SK-MEL-5 (cell line): Measurements from ENCODE around the gene AGAP1. TPM values are rescaled to one million over a fixed set of nuclear protein-coding genes. Genes with fewer than 3 reads are reported as not detected.

Experiments used
- DNase-seq: peaks from one replicate; pipeline ENCODE4 v3.0.0-alpha.2; 2016; ENCODE audit warnings: low read depth, low spot score
- in situ Hi-C: cut with HindIII; loops from 2 replicates; pipeline ENCODE4 v1.10.0; 2016; ENCODE audit warnings: low sequenced_read_pairs, high pct_unique_total_duplicates, low pct_unique_long_range_greater_than_20kb
- total RNA-seq: library from RNA; depleted of rRNA; stranded (reverse); fragments of >200 nt; shearing (Covaris generic); gene quantifications from 2 replicates; pipeline ENCODE4 v1.2.3, GENCODE V29; 2014

AGAP1 gene
- total RNA-seq, 1 experiment from 2014 or later, result 16.4 TPM

DNA sequence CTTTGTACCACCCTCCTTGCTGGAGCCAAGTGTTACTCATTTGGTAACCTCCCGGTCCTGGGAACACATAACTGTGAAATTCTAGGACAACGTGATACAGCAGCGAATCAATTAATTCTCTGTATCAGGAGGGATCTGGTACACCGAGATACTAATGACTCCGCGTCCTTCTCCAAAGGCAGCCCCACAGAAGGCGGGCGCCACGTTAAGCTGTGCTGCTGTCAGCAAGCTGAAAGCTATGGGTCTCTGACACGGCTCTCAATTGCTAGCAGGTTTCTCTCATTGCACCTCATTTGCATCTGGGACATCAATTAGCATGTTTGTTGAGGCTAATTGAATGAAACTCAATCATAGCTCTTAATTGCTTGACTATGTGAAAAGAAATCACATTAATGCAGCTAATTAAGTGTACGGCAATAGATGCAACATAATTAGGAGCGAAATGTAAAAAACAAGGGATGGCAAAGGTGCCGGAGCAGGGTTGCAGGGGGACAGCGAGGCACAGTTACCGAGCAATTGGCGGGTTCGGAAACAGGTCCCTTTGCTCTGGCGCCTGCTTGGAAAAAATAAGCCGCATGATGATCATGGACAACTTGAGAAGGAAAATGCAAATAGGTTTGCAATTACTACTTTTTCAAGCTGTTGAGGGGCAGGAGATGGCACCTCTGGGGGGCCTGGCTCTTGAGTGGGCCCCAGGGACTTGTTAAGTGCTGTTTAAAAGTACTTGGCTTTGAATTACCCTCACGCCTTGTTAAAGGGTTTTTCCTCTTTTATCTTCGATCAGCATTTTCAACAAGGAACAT, 410.1 kb downstream of the AGAP1 start:
- no peak for DNase-seq
- in situ Hi-C loops, result no loop called here

DNA sequence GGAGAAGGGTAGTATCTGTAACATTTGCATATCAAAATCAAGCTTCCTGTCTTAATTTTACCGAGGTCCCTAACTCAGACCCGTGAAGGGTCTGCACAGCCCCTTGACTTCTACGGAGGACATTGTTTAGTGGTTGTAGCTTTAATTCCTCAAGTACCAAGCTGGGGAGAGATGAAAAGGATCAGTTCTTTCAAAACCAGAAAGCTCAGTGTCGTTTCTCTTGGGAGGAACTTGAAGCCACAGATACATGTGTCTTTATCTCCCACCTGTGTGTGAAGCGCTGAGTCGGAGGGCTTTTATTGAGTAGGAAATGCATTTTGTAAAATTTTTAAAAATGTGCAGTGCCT, 410.7 kb downstream of the AGAP1 start:
- DNase-seq, result no peak
- in situ Hi-C loops, result no loop called here

DNA sequence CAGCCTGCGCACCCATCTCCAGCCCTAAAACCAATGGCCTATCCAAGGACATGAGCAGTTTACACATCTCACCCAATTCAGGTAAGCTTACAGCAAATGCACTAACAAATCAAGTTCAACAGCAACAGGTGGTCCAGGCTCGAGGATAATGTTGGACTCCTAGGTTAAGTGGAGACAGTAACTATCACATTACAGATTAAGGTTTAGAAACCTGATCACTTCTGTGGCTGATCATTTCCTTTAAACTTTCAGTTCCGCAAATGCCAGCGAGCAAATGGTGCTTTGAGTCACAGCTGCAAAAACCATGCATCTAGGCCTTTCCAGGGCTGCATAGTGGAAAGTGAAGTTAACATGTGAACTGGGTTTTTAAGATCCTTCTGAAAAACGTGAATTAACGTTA, 415.0 kb downstream of the AGAP1 start:
- in situ Hi-C loops, result no loop called here
- DNase-seq, result no peak

DNA sequence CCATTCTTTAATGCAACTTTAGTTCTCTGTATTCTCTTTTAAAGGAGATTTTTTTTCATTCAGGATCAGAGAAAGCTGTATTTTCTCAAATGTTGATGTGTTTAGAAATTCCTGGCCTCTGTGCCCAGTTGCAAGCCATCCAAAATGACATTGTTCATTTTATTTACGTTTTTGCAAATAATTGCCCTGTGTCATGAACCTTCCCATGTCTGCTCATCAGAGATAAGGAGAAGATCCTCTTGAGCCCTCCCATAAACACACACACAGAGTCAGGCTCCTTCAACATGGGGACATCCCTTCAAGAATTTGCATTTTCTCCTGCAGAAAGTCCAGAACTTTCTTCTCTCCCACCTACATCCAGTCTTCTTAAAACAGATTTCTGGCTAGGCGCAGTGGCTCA, 415.5 kb downstream of the AGAP1 start:
- in situ Hi-C loops, result no loop called here

DNA sequence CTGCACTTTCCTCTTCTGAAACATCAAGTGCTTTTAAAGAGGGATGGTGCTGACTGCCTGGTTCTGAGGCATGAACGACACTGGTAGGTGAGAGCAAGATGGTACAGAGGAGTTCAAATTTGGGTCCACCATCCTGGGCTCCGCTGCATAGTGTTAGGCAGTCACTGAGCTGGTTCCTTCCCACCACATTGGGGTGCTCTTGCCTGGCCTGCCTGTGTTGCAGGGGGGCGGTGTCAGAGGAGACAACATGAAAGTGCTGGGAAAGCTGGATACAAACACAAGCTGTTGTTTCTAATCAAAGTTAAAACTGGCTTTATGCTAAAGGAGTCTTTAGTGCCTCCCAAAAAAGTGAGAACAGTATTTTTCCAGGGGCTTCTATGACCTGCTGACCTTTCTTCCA, 416.2 kb downstream of the AGAP1 start:
- in situ Hi-C loops, result no loop called here

More for the DNA sequence above, 415.5 kb downstream of the AGAP1 start:
- DNase-seq, result no peak

DNA sequence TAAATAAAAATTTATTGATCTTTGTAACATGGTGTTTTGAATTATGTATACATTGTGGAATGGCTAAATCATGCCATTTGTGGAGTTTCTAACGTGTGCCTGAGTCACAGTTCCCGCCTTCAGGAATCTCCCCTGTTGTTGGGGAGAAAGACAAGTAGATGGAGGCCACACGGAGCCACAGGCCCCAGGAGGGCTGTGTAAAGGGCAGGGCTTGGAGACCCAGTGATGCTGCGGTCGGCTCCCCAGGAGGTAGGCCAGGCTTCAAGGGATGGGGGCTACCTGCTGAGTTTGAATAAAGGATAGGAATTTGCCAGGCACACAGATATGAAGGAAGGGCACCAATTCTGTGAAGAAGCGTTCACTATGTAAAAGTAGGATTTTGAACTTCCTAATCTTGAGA, 417.3 kb downstream of the AGAP1 start:
- no peak for DNase-seq
- in situ Hi-C loops, result no loop called here

More for the DNA sequence above, 416.2 kb downstream of the AGAP1 start:
- no peak for DNase-seq

DNA sequence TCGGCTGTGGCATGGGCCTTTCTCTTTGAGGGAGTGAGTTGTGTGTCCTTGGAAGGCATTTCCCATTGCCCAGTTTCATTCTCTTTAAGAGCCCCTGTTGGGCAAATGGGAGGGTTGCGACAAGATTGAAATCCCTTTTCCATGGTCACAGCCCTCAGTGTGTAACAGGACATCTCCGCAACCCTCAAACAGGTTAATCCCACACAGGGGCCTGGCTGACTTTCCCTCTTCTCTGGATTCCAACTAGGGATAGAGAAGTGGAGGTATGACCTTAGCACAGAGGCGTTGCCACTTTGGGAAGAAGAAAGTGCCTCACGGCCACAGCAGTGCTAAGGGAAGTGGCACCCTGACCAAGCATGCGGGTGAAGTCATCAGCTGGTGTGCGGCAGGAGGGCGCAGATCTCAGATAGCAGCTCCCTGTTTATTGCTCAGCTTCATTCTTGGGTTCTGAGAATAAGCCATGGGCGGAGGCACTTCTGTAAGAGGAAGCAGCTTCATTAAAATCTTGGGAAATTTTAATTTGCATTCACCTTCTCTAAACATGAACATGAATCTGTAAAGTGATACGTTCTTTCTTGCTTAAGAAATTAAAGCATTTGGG, 417.9 kb downstream of the AGAP1 start:
- DNase-seq, result no peak
- in situ Hi-C loops, result no loop called here

DNA sequence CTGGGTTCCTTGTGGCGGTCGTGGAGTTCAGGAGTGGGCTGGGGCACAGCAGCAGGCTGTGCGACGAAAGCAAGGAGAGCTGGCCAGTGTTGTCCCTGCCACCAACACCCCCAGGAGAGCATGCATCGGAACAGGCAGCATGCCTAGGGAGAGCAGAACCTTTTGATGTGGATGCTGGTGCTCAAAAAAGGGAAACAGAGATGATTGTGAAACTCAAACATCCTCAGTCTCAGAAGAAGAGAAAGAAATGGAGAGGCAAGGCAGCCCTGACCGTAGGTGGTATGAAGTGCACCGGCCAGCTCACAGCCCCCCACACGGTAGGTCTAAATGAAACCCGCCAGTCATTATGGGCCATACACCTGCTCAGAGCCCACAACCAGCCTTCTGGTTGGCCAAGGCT, 420.9 kb downstream of the AGAP1 start:
- in situ Hi-C loops, result no loop called here
- no peak for DNase-seq

DNA sequence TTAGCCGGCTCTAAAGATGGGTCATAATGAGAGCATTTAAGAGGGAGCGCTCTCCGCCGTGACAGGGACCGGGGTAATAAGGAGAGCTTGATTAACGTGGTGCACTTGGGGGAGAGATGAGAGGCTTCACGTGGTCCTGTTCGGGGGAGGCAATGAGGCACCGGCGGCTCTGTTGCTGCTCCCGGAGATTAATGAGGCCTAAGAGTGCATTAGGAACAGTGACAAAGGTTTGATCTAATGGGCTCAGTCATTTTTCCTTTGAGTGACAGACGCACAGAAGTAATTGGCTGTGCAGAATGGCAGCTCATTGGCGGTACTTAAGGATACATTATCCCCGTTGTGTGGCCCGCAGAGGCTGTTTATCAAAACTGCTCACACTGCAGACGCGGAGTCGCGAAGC, 423.7 kb downstream of the AGAP1 start:
- DNase-seq, result no peak
- in situ Hi-C loops, result no loop called here

DNA sequence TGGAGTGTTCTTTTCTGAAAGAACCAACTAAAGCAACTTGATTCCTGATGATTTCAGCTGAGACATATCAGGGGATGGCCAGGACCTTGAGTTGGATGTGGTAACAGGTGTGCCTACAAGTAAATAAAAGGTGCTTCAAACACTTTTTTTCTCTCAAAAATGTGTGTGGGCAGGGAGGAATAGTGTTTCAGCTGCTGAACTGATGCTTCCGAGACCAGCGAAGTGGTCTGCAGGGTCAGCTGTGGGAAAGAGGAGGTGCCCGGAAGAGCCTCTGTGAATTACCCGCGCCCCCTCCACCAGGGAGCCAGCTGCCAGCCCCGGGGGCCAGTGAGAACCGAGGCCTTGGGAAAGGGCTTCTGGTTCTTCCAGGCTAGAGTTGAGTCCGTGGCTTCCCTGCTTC, 425.0 kb downstream of the AGAP1 start:
- no peak for DNase-seq
- in situ Hi-C loops, result no loop called here

DNA sequence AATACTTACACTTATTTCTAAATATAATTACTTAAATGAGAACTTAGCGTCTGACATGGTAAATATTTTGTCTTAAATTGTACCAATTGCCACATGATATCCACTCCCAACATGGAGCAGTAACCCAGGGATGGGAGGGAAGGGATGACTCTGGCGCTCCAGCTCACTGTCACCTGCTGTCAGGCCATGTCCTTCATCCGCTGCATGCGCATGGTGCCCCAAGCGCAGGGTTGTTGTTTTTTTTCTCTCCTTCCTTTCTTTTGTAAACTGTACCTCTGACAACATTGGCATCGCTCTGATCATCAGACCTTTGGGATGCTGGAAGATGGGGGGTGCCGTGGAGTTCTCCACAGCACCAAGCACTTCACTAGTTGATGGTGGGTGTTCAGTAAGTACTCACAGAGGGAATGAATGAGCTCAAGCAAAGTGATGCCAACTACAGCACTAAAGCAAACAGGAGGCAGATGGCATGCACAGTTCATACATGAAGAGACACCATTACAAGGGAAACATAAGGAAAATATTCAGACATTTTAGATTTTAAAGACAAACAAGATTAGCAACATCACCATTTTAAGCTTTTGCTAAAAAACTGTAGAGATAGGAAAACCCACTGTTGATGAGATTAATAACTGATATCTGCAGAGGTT, 426.5 kb downstream of the AGAP1 start:
- in situ Hi-C loops, result no loop called here
- no peak for DNase-seq

DNA sequence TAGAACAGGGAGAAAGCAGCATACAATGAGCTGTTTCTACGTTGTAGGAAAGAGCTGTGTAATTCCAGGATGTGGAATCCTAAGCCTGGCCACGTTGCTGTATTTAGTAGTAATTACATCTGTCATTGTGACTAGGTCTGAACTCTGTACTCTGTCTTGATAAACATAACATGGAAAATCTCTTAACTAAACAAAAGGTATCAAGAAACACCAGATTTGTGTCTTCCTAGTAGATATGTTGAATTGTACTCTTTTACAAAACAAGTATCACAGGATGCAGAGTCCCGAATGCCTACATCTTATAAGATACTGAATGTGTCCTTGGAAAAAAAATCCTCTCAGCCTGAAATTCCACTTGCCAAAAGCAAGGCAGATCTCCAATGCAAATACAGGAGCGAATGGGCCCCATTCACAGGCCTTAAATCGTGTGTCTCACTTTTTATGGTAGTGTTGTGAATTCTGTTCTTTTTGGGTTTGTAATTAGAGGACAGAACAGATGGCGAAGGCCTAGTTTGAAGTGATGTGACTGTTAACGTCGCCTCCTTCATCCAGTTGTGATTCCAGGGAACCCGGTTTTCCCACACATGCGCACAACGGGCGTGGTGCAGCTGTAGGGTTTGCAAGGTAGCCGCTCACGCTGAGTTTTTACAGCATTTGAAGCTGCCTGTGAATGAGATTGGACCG, 427.8 kb downstream of the AGAP1 start:
- no peak for DNase-seq
- in situ Hi-C loops, result no loop called here

DNA sequence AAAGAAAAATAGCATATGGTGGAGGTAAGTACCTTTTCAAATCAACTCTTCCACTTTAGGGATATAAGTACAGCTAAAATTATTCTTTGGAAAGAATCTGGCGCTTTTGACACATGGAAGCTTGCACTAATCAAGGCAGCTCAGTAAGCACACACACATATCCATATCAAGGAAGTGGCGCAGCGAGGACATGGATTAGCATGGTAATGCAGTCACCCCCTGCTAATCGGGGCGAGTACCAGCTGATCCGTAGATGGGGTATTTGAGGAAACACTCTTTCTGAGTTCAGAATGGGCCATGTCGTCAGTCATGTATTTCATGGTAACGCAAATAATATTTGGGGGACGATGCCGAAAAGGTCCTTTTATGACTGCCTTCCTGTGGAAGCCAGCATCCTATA, 429.0 kb downstream of the AGAP1 start:
- no peak for DNase-seq
- in situ Hi-C loops, result no loop called here

DNA sequence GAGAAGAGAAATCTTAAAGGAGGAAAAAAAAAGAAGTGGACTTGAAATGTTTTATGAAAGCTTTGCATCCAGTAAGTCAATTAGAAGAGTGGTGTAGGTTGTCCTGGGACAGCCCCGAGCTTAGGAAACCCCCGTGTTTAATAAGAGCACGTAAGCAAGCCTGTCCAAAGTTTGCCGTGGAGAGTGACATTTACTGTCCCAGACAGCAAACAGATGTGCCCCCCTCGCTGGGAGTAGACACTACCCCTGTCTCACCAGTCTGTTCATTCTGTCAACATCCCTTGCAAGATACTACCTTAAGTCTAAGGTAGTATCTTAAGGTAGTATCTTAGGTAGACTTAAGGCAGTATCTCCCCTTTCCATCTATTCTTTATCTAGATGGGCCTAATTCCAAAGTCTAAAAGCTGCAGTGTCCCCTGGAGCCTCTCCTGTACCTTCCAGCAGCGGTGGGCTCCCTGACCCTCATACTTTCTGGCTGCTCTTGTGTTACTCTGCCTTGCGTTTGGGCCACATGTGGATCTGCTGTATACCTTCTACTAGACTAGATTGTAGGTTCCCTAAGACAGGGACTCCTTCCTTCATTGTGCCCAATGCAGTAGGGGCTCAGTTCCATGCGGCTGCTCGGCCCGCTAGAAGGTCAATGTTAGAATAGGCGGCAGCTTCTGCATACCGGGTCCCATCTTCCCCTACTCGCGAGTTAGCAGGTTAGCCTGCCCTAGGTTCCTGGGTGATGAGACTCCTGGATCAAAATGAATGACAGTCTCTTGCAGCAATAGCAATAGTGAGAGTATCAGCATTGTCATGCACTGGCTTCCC, 430.2 kb downstream of the AGAP1 start:
- in situ Hi-C loops, result no loop called here

DNA sequence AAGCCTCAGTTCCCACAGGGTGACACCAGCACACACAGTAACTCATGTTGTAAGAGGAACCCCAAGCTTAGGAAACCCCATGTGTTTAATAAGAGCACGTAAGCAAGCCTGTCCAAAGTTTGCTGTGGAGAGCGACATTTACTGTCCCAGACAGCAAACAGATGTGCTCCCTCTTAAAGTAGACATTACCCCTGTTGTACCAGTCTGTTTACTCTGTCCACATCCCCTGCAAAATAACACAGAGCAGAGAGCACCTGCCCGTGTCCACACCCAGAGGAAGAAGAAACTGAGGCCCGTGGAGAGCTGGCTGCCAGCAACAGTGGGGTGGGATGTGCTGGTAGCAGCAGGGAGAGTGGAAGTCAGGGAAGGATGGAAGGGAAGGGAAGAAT, 430.8 kb downstream of the AGAP1 start:
- no peak for DNase-seq
- in situ Hi-C loops, result no loop called here

More for the DNA sequence above, 430.2 kb downstream of the AGAP1 start:
- no peak for DNase-seq

DNA sequence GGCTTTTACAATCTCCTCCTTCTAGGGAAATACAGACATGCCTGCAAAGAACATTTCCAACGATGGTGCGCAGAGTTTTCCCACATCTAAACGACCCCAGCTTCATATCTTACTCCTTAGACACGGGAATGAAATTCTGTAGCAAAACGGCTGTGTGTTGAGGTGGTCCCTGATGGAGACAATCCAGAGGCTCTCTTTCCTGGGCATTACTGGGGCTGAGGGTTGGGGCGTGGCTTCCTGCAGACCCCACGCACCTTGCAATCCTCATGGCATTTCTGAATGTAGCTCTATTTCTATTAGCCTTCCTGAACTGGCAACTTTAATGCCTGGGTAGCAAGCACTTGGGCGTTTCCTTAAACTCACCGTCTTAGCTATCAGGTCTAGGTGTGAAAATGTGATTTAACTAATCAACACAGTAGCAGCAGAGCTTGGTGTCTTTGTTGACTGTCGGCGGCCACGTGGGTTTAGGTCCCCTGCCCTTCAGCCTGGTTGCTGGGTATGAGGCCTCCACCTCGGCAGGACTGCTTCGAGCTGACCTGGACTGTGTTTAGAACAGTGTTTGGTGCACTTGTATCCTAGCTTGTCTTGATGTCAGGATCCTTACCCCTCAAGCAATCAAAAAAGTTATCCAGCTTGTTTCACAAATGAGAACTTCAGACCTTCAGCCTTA, 431.5 kb downstream of the AGAP1 start:
- no peak for DNase-seq
- in situ Hi-C loops, result no loop called here

DNA sequence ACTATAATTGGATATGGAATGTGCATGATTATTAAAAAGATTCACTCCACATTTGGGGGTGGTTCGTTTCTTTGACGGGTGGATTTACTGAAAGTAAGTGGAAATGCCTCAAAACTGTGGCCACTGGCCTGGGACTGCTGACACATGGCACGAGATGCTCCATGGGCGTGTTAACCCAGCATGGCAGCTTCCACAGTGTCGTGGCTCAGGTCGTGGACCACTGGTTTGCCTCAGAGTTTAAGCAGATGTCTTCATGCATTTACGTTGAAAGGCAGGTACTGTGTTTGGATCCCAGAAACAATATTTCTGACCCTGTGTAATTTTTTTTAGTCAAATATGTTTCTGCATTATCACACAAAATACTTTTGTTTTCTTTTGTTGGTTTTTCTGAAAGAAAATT, 432.4 kb downstream of the AGAP1 start:
- in situ Hi-C loops, result no loop called here
- no peak for DNase-seq
